H1 (cell line): ENCODE measurements around the gene RABEPK.

Experiments used
- CEBPB ChIP-seq: IDR thresholded peaks from 2 replicates; pipeline ENCODE4 v1.6.1; 2012; ENCODE audit warnings: low read depth, low read length
- CHD2 ChIP-seq: IDR thresholded peaks from 2 replicates; pipeline ENCODE4 v1.6.1; 2012; ENCODE audit warnings: low read length, improper control_type of control experiment
- CTCF ChIP-seq, 3 experiments: IDR thresholded peaks; 1 replicate in 2 of 3; 2 replicates in 1 of 3; pipeline versions ENCODE4 v1.5.1 to v1.6.1; 2011; ENCODE audit warnings: low read length in 3 of 3, mild to moderate bottlenecking in 3 of 3, inconsistent platforms in 2 of 3, low read depth in 1 of 3, moderate library complexity in 1 of 3; ENCODE audit not compliant: insufficient read depth in 1 of 3; ENCODE audit errors: control extremely low read depth in 1 of 3
- EGR1 ChIP-seq: IDR thresholded peaks from 2 replicates; pipeline ENCODE4 v1.6.1; 2011; ENCODE audit warnings: low read depth, low read length, borderline replicate concordance
- EP300 ChIP-seq, 2 experiments: IDR thresholded peaks; 1 replicate in 1 of 2; 2 replicates in 1 of 2; pipeline ENCODE4 v1.6.1; 2011 to 2012; ENCODE audit warnings: low read depth in 2 of 2, low read length in 2 of 2, mild to moderate bottlenecking in 2 of 2, borderline replicate concordance in 1 of 2, inconsistent platforms in 1 of 2, moderate library complexity in 1 of 2
- POLR2A ChIP-seq, 2 experiments: IDR thresholded peaks; 1 replicate in 1 of 2; 2 replicates in 1 of 2; pipeline ENCODE4 v1.6.1; 2011; ENCODE audit warnings: low read depth in 2 of 2, low read length in 2 of 2, mild to moderate bottlenecking in 2 of 2; ENCODE audit errors: control extremely low read depth in 1 of 2
- RBBP5 ChIP-seq: IDR thresholded peaks from 2 replicates; pipeline ENCODE4 v1.7.1; 2012; ENCODE audit warnings: low read depth, mild to moderate bottlenecking, inconsistent platforms, low read length, moderate library complexity, borderline replicate concordance
- SUZ12 ChIP-seq: fragments of 200-600 bp; sonication (generic); IDR thresholded peaks from 2 replicates; pipeline ENCODE4 v1.6.1; 2012; ENCODE audit warnings: mild to moderate bottlenecking, inconsistent platforms, low read length, moderate library complexity, mixed read lengths
- YY1 ChIP-seq: IDR thresholded peaks from 2 replicates; pipeline ENCODE4 v1.6.1; 2011; ENCODE audit warnings: low read depth, mild to moderate bottlenecking, low read length
- TF ChIP-seq, protein P1 (sequence below): IDR thresholded peaks from 2 replicates; pipeline ENCODE4 v1.6.1; 2011; ENCODE audit warnings: low read length, improper control_type of control experiment

- TF ChIP-seq EP300 (IDR thresholded peaks at IDR 0.05; ENCODE audit: borderline replicate concordance in 1 of 2, low read depth in 2 of 2, low read length in 2 of 2): no peak
- TF ChIP-seq CTCF (IDR thresholded peaks at IDR 0.05; ENCODE audit: control extremely low read depth in 1 of 3, insufficient read depth in 1 of 3, low read depth in 1 of 3, low read length in 3 of 3): no peak
- TF ChIP-seq CEBPB: no peak
- TF ChIP-seq CHD2: no peak
- no peak for TF ChIP-seq EGR1
- no peak for TF ChIP-seq POLR2A (IDR thresholded peaks at IDR 0.05; ENCODE audit: control extremely low read depth in 1 of 2, low read depth in 2 of 2, low read length in 2 of 2)
- no peak for TF ChIP-seq YY1
- no peak for TF ChIP-seq RBBP5
- TF ChIP-seq, protein P1, sequence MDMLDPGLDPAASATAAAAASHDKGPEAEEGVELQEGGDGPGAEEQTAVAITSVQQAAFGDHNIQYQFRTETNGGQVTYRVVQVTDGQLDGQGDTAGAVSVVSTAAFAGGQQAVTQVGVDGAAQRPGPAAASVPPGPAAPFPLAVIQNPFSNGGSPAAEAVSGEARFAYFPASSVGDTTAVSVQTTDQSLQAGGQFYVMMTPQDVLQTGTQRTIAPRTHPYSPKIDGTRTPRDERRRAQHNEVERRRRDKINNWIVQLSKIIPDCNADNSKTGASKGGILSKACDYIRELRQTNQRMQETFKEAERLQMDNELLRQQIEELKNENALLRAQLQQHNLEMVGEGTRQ: no peak
- TF ChIP-seq SUZ12: no peak
These were observed 4.1 kb downstream of the RABEPK start for GRCh38 chr9:125204477-125204876.
